GM10266 (cell line): ENCODE data around the gene PTTG2.

ENCODE experiments used
- DNase-seq: peaks from one replicate; pipeline ENCODE4 v3.0.0; 2012; ENCODE audit errors: extremely low spot score
- TF ChIP-seq, protein P1 (sequence below): IDR thresholded peaks from 2 replicates; pipeline ENCODE4 v1.5.1; 2012; ENCODE audit warnings: mild to moderate bottlenecking, low read depth; ENCODE audit not compliant: control insufficient read depth, insufficient read depth; ENCODE audit errors: missing control alignments

The PTTG2 gene

GRCh38 chr4:37928426-37929416, 31.5 kb upstream of the PTTG2 start:
- DNase-seq: no peak
- TF ChIP-seq, protein P1, sequence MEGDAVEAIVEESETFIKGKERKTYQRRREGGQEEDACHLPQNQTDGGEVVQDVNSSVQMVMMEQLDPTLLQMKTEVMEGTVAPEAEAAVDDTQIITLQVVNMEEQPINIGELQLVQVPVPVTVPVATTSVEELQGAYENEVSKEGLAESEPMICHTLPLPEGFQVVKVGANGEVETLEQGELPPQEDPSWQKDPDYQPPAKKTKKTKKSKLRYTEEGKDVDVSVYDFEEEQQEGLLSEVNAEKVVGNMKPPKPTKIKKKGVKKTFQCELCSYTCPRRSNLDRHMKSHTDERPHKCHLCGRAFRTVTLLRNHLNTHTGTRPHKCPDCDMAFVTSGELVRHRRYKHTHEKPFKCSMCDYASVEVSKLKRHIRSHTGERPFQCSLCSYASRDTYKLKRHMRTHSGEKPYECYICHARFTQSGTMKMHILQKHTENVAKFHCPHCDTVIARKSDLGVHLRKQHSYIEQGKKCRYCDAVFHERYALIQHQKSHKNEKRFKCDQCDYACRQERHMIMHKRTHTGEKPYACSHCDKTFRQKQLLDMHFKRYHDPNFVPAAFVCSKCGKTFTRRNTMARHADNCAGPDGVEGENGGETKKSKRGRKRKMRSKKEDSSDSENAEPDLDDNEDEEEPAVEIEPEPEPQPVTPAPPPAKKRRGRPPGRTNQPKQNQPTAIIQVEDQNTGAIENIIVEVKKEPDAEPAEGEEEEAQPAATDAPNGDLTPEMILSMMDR: no peak

GRCh38 chr4:37934096-37934495, 26.1 kb upstream of the PTTG2 start:
- DNase-seq: no peak
- TF ChIP-seq, protein P1: no peak

- DNase-seq: no peak
- TF ChIP-seq, protein P1: no peak
These were observed 25.6 kb upstream of the PTTG2 start for GRCh38 chr4:37934609-37935008.

DNA sequence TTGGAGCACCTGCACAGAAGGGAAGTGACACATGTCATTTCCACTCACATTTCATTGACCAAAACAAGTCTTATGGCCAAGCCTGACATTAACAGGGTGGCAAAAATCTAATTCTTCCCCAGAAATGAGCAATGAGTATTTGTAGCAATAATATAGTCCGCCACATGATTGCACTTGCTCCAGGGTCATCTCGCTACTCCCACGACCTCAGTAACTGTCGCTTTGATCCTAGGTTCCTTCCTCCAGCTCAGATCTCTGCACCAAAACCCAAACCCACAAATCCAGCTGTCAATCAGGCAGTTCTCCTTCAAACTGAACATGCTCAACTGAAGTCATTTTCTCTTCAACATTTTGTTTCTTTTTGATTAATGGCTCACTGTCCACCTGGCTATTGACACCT, 25.2 kb upstream of the PTTG2 start:
- DNase-seq: no peak
- TF ChIP-seq, protein P1: no peak

GRCh38 chr4:37936889-37937498, 23.2 kb upstream of the PTTG2 start:
- TF ChIP-seq, protein P1: no peak
- DNase-seq: no peak

- TF ChIP-seq, protein P1: no peak
- DNase-seq: no peak
These were observed 22.0 kb upstream of the PTTG2 start for GRCh38 chr4:37938208-37938607.
